Cardiac septum (tissue), 1 donor: ENCODE measurements around the gene OR1S1. TPM values are rescaled to one million over a fixed set of nuclear protein-coding genes. Genes with fewer than 3 reads are reported as not detected.
"Not testable (repeated sequence)": the region's sequence is repeated elsewhere in the genome, so short reads cannot be mapped to it uniquely, and the experiment has no call there.

Experiments used
- DNase-seq: peaks from one replicate; pipeline ENCODE4 v3.0.0-alpha.2; 2020; ENCODE audit warnings: low spot score
- intact Hi-C: fragments of 100-400 bp; cut with DNase I; formaldehyde crosslinking; loops from one replicate; pipeline ENCODE4 v1.14.0; 2022
- long read RNA-seq: library from polyadenylated mRNA; unstranded; transcript quantifications from one replicate; pipeline ENCODE4 v2.0.0, GENCODE V29; 2021
- total RNA-seq: library from RNA; stranded (reverse); fragmentation: NEBNext Ultra II Directional; extraction: Animal tissue kit (Norgen Biotek cat#: 25700); gene quantifications from one replicate; pipeline ENCODE4 v1.2.1, GENCODE V29; 2021
- donor health status: DM: no; HTN: no; CAD: no.

The OR1S1 gene
- total RNA-seq, result not detected
- long read RNA-seq, result 0 reads

- intact Hi-C loops, DNase-seq: not testable (repeated sequence)
These were observed at the start of gene OR1S1 for GRCh38 chr11:58212420-58212819. Gene OR1S1, plus strand, starts transcription at chr11:58212720.

DNA sequence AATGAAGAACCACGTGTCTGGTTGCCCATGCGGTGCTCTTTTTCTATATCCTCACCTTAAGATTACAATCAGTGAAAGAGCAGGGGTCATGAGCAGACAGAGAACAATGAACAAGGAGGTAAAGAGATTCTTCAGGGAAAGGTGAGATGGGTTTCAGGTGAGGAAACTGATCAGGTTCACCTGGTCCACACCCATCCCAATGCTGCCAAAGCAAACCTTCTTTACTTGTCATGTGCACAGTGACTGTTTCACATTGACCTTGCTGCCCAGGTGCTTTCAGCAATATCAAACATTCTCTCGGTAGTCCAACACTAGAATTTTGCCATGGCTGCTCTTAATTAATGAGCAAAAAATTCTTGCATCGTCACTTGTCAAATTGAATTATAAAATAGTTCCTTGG is 48.1 kb upstream of the OR1S1 start:
- intact Hi-C loops, result no loop called here
- no peak for DNase-seq

GRCh38 chr11:58164990-58165389 is 47.5 kb upstream of the OR1S1 start:
- DNase-seq, result no peak
- intact Hi-C loops, result no loop called here

DNA sequence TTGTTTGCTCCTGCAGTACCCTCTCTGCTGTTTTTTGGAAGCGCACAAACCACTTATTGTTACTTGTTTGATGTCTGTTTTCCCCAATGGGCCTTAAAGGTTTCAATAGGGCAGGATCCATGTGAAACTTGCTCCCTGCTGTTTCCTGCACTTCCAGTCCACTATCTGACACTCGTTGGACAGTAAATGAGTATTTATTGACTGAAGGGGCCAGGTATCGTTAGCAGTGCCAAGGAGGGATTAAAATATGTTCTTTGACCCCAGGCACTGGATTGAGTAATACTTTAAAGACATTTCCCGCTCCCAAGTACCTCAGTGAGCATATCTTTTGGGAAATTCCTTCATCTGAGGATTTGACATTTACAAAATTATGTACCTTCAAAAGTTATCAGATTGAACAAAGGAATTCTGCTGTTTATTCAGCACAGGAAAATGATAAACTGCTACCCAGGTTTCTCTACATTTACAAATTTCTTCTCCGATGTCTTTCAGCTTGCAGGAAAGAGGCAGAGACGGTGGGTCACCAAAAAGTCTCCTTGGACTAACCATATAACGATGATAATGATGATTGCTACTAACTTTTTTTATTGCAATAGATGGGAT is 46.9 kb upstream of the OR1S1 start:
- no peak for DNase-seq
- intact Hi-C loops, result no loop called here

- intact Hi-C loops, result no loop called here
- DNase-seq, result no peak
These were observed 35.0 kb upstream of the OR1S1 start for GRCh38 chr11:58177409-58178054.

- no peak for DNase-seq
- intact Hi-C loops, result no loop called here
These were observed 34.1 kb upstream of the OR1S1 start for GRCh38 chr11:58178444-58178843.

DNA sequence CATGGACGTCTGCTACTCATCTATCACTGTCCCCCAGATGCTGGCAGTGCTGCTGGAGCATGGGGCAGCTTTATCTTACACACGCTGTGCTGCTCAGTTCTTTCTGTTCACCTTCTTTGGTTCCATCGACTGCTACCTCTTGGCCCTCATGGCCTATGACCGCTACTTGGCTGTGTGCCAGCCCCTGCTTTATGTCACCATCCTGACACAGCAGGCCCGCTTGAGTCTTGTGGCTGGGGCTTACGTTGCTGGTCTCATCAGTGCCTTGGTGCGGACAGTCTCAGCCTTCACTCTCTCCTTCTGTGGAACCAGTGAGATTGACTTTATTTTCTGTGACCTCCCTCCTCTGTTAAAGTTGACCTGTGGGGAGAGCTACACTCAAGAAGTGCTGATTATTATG is 32.9 kb upstream of the OR1S1 start:
- intact Hi-C loops, result no loop called here
- no peak for DNase-seq

- no peak for DNase-seq
- intact Hi-C loops, result no loop called here
These were observed 25.6 kb upstream of the OR1S1 start for GRCh38 chr11:58186938-58187337.

DNA sequence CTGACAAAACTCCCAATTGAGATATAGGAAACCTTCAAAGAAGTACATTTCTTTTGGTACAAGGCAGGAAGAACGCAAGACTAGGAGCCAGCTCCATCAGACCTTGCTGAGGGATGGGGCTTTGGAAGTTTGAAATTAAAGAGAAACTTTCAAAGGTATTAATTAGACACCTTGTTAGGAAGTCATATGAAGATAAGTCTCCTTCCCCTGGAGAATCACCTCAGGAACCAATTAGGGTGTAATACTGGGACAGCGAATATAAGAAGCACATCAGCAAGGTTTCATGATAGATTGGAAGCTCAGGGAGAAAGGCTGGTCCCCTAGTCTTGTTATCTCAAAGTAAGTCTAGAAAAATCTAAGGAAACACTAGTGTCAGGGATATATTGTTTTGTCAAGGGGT is 23.8 kb upstream of the OR1S1 start, which contains the start of gene OR9Q2:
Gene OR9Q2, plus strand, starts transcription at position 301 of the 400 bp plus-strand sequence. CDS start 1,421 bp downstream, outside the sequence.
- intact Hi-C loops, result no loop called here
- DNase-seq, result no peak

DNA sequence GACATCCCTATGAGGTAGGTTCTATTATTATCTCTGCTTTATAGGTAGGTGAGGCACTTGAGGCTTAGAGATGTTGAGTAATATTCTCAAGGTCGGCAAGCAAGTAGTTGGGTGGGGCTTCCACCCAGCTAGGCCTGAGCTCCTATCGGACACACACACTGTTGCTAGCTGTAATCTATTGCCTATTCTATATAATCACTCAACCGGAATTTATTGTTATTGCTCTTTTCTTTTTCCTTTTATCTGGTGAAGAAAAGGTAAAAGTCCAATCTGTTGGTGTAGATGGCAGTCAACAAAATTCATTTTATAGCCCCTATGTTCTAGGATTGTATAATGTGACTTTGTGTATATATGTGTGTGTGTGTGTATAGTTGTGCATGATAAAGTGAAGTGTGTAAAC is 20.3 kb upstream of the OR1S1 start:
- DNase-seq, result no peak
- intact Hi-C loops, result no loop called here

- DNase-seq, result no peak
- intact Hi-C loops, result no loop called here
These were observed 19.1 kb upstream of the OR1S1 start for GRCh38 chr11:58193391-58193790.

GRCh38 chr11:58195939-58196338 is 16.6 kb upstream of the OR1S1 start:
- intact Hi-C loops, result no loop called here
- no peak for DNase-seq

DNA sequence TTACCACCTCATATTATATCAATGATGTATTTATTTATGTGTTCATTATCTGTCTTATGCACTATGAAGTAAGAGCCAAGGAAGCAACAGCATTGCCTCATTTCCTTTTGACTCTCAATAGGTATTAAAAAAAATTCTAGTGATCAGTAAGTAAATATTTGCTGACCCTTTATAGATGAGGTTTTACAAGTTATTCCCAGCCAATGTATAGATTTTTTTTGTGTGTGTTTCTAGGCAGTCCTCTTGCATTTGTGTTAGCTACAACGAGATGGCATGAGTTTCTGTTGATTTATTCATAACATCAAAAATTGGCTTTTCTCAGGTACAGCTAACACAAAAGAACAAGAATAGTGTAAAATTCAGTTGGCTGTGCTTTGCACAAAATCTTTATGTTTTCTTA is 13.2 kb upstream of the OR1S1 start:
- no peak for DNase-seq
- intact Hi-C loops, result no loop called here

DNA sequence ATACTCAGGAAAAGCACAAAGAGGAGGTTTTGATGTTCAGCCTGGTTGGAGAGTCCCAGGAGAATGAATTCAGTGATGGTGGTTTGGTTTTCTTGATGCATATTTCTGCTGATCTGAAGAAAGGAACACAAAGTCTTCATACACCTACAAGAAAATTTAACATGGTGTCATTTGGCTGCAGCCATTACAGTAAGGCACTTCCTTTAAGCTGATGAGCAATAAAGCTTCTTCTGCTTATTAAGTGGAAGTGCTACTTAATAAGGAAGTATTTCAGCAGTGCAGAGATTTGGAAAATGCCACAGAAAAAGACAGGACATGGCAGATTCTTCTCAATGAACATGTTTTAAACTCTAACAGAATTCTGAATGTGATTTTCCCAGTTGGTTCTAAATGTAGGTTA is 8.5 kb upstream of the OR1S1 start, which contains the start of gene OR1S2:
Gene OR1S2, minus strand, starts transcription at position 101 of the 400 bp plus-strand sequence. Its CDS starts 0 bp downstream, at position 101.
- intact Hi-C loops, result no loop called here
- DNase-seq, result no peak

DNA sequence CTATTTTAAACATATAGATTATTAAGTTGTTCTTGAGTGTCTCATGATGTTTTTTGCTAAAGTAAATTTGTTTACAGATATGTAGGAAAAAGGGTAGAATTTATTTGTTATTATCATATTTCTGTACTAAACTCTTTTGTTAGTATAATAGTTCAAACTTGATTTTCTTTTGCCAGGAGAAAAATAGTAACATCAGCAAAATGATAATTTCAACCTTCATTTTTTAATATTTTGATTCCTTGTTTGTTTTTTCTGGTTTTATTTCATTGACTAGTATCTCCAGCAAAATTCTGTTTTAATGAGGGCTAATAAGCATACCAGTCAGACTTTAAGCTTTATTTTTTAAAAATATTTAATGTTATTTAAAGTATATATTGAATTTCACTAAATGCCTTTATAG is 4.0 kb downstream of the OR1S1 start:
- DNase-seq, result no peak
- intact Hi-C loops, result no loop called here

GRCh38 chr11:58222721-58223120 is 10.2 kb downstream of the OR1S1 start:
- no peak for DNase-seq
- intact Hi-C loops, result no loop called here

DNA sequence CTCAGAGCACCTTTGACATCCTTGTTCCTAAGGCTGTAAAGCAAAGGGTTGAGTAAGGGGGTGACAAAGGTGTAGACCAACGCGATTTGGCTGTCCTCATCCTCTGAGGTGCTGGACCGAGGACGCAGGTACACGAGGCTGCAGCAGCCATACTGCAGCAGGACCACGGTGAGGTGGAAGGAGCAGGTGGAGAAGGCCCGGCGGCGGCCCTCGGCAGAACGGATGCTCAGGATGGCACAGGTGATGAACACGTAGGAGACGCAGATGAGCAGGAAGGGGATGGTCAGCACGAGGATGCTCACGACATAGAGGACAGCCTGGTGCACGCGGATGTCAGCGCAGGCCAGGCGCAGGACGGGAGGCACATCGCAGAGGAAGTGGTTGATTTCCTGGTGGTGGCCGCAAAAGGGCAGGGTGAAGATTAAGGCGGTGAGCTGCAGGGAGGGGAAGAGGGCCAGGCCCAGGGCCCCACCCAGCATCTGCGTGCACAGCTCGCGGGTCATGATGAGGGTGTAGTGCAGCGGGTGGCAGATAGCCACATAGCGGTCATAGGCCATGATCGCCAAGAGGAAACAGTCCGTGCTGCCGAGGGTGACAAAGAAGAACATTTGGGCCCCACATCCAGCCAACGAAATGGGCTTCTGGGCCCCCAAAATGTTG is 15.6 kb downstream of the OR1S1 start:
- DNase-seq, result no peak
- intact Hi-C loops, result no loop called here

GRCh38 chr11:58243954-58244353 is 31.4 kb downstream of the OR1S1 start:
- intact Hi-C loops, result no loop called here
- no peak for DNase-seq

- no peak for DNase-seq
- intact Hi-C loops, result no loop called here
These were observed 42.4 kb downstream of the OR1S1 start for GRCh38 chr11:58254936-58255335.

- no peak for DNase-seq
- intact Hi-C loops, result no loop called here
These were observed 47.5 kb downstream of the OR1S1 start for GRCh38 chr11:58259983-58260382.
